Liver (tissue), 9 donors: ENCODE data around the gene CTAGE9. TPM values are rescaled to one million over a fixed set of nuclear protein-coding genes. Genes with fewer than 3 reads are reported as not detected.
"Not testable (repeated sequence)": the region's sequence is repeated elsewhere in the genome, so short reads cannot be mapped to it uniquely, and the experiment has no call there.

Source experiments
- DNase-seq: peaks from one replicate; pipeline ENCODE4 v3.0.0-alpha.2; 2017; ENCODE audit warnings: low spot score
- H3K27ac ChIP-seq, 2 donors: one replicate each; pipeline ENCODE4 v1.7.0; 2013; ENCODE audit warnings: inconsistent platforms in 2 of 2, low read length in 2 of 2, control low read depth in 1 of 2, low read depth in 1 of 2, mild to moderate bottlenecking in 1 of 2
- H3K27me3 ChIP-seq, 4 donors: one replicate each; pipeline versions ENCODE4 v1.6.1 to v1.7.0; 2013; ENCODE audit warnings: low read length in 3 of 4, inconsistent platforms in 1 of 4, mild to moderate bottlenecking in 1 of 4, moderate library complexity in 1 of 4; ENCODE audit not compliant: control insufficient read depth in 4 of 4, insufficient read depth in 4 of 4
- H3K36me3 ChIP-seq, 4 donors: one replicate each; pipeline versions ENCODE4 v1.6.1 to v1.7.0; 2013; ENCODE audit warnings: low read length in 3 of 4, mild to moderate bottlenecking in 3 of 4, low read depth in 1 of 4, moderate library complexity in 1 of 4; ENCODE audit not compliant: control insufficient read depth in 4 of 4, insufficient read depth in 3 of 4
- H3K4me1 ChIP-seq, 4 donors: one replicate each; pipeline versions ENCODE4 v1.6.1 to v1.7.0; 2013; ENCODE audit warnings: low read length in 3 of 4, mild to moderate bottlenecking in 3 of 4, moderate library complexity in 1 of 4; ENCODE audit not compliant: control insufficient read depth in 4 of 4, insufficient read depth in 4 of 4
- H3K4me3 ChIP-seq, 3 donors: one replicate each; pipeline versions ENCODE4 v1.6.1 to v1.7.0; 2013; ENCODE audit warnings: low read length in 3 of 3, control low read depth in 1 of 3, low read depth in 1 of 3, mild to moderate bottlenecking in 1 of 3
- H3K9ac ChIP-seq, 2 donors: one replicate each; pipeline ENCODE4 v1.7.0; 2013; ENCODE audit warnings: low read length in 2 of 2, mild to moderate bottlenecking in 2 of 2, moderate library complexity in 2 of 2, control low read depth in 1 of 2, low read depth in 1 of 2
- H3K9me3 ChIP-seq, 4 donors: one replicate each; pipeline versions ENCODE4 v1.6.1 to v1.7.0; 2013; ENCODE audit warnings: low read length in 3 of 4; ENCODE audit not compliant: control insufficient read depth in 4 of 4
- ATF3 ChIP-seq: IDR thresholded peaks from 2 replicates; pipeline ENCODE4 v1.6.1; 2016; ENCODE audit warnings: antibody characterized with exemption
- FOXA1 ChIP-seq: IDR thresholded peaks from 2 replicates; pipeline ENCODE4 v1.6.1; 2016; ENCODE audit warnings: antibody characterized with exemption
- FOXA2 ChIP-seq: IDR thresholded peaks from 2 replicates; pipeline ENCODE4 v1.6.1; 2016; ENCODE audit warnings: antibody characterized with exemption
- GABPA ChIP-seq, 2 donors: IDR thresholded peaks in 1 of 2; conservative IDR thresholded peaks in 1 of 2; 2 replicates each; pipeline ENCODE4 v1.6.1; 2016; ENCODE audit warnings: antibody characterized with exemption in 2 of 2, mild to moderate bottlenecking in 1 of 2, moderate library complexity in 1 of 2
- HNF4A ChIP-seq, 2 donors: conservative IDR thresholded peaks; 2 replicates each; pipeline ENCODE4 v1.6.1; 2016; ENCODE audit warnings: antibody characterized with exemption in 2 of 2, mild to moderate bottlenecking in 2 of 2
- JUND ChIP-seq, 2 donors: IDR thresholded peaks; 2 replicates each; pipeline ENCODE4 v1.6.1; 2016; ENCODE audit warnings: antibody characterized with exemption in 2 of 2
- MAX ChIP-seq: IDR thresholded peaks from 2 replicates; pipeline ENCODE4 v1.6.1; 2016; ENCODE audit warnings: antibody characterized with exemption
- NR2F2 ChIP-seq: IDR thresholded peaks from 2 replicates; pipeline ENCODE4 v1.6.1; 2016; ENCODE audit warnings: antibody characterized with exemption
- REST ChIP-seq: IDR thresholded peaks from 2 replicates; pipeline ENCODE4 v1.6.1; 2016; ENCODE audit warnings: antibody characterized with exemption, mild to moderate bottlenecking
- RXRA ChIP-seq, 2 donors: IDR thresholded peaks; 2 replicates each; pipeline ENCODE4 v1.6.1; 2017 to 2018; ENCODE audit warnings: antibody characterized with exemption in 2 of 2, mild to moderate bottlenecking in 1 of 2
- SP1 ChIP-seq: IDR thresholded peaks from 2 replicates; pipeline ENCODE4 v1.6.1; 2018; ENCODE audit warnings: antibody characterized with exemption, mild to moderate bottlenecking
- TAF1 ChIP-seq: conservative IDR thresholded peaks from 2 replicates; pipeline ENCODE4 v1.6.1; 2016; ENCODE audit warnings: antibody characterized with exemption, mild to moderate bottlenecking
- YY1 ChIP-seq: IDR thresholded peaks from 2 replicates; pipeline ENCODE4 v1.6.1; 2016; ENCODE audit warnings: antibody characterized with exemption, mild to moderate bottlenecking
- WGBS: extraction: QIAGEN DNeasy Blood & Tissue Kit; methylation state at CpG from one replicate; pipeline ENCODE4 v1.1.7; 2013; 5-methylcytosine and 5-hydroxymethylcytosine counted together
- polyA plus RNA-seq, 2 donors: library from polyadenylated mRNA; stranded (reverse) in 1 of 2; unstranded in 1 of 2; fragments of 200-250 nt in 1 of 2; fragments of >200 nt in 1 of 2; fragmentation: Nextera tagmentation in 1 of 2; extraction: Ambion mirVana in 1 of 2; gene quantifications; one replicate each; pipeline versions ENCODE4 v1.2.1 to v1.2.3, GENCODE V29; 2013 to 2015
- total RNA-seq, 2 donors: library from RNA; depleted of rRNA; stranded (reverse); fragments of >200 nt; gene quantifications; one replicate each; pipeline ENCODE4 v1.2.3, GENCODE V29; 2014
- TF ChIP-seq, protein P1 (sequence below): IDR thresholded peaks from 2 replicates; pipeline ENCODE4 v1.6.1; 2016; ENCODE audit warnings: antibody characterized with exemption
- donor health status: healthy.
- donor health status: healthy.
- donor health status: healthy.
- donor health status: healthy.
- donor health status: healthy.

The CTAGE9 gene
- total and polyA plus RNA-seq, 4 donors: not detected

DNA sequence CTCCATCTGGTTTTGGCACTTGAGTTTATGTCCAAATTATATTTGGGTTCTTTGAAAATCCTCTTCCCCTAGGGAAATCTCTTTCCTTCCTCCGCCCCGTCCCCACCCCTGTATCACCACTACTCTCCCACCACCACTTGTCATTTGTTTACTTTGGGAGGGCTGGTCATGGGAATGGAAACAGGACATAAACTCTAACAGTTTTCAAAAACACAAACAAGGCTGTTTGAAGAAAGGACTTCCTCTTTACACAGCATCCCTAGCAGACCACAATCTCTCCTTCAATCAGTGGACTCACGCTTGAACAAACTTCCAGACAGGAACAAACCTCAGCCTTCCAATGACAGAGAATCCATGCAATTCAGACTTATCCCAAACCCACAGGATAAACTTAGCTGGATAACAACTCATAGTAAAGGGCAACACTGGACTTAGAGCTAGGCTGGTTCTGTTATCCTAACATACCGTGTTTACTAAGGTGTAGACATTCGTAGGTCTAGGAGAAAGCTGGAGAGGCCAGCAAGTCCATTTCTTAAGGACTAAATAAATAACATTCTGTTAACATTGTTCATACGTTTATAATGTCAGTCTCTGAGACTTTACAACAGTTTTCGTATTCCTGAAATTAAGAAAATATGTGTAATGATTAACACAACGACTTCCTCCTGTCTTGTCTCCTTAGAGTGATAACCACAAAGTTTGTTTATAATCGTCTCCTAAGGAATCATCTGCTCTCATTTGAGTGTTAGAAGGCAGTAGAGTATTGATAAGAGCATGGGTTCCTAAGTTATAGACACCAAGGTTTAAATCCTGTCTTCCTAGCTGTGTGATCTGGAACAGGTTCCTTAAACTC is 44.1 kb upstream of the CTAGE9 start:
- Histone ChIP-seq H3K9me3 (no peaks in the 10 kb centered on the region), H3K4me3 (no peak overlapping the region), H3K4me1 (no peaks in the 10 kb centered on the region), H3K27ac (no peak overlapping the region), H3K36me3 (no peaks in the 10 kb centered on the region), H3K27me3 (no peaks in the 10 kb centered on the region), H3K9ac (no peak overlapping the region)
- TF ChIP-seq NR2F2 (no peak), ATF3 (no peak)
- TF ChIP-seq, protein P1, sequence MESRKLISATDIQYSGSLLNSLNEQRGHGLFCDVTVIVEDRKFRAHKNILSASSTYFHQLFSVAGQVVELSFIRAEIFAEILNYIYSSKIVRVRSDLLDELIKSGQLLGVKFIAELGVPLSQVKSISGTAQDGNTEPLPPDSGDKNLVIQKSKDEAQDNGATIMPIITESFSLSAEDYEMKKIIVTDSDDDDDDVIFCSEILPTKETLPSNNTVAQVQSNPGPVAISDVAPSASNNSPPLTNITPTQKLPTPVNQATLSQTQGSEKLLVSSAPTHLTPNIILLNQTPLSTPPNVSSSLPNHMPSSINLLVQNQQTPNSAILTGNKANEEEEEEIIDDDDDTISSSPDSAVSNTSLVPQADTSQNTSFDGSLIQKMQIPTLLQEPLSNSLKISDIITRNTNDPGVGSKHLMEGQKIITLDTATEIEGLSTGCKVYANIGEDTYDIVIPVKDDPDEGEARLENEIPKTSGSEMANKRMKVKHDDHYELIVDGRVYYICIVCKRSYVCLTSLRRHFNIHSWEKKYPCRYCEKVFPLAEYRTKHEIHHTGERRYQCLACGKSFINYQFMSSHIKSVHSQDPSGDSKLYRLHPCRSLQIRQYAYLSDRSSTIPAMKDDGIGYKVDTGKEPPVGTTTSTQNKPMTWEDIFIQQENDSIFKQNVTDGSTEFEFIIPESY: no peak
- WGBS: 58% methylated on average over 9 of the region's 9 CpGs
- no peak for DNase-seq

DNA sequence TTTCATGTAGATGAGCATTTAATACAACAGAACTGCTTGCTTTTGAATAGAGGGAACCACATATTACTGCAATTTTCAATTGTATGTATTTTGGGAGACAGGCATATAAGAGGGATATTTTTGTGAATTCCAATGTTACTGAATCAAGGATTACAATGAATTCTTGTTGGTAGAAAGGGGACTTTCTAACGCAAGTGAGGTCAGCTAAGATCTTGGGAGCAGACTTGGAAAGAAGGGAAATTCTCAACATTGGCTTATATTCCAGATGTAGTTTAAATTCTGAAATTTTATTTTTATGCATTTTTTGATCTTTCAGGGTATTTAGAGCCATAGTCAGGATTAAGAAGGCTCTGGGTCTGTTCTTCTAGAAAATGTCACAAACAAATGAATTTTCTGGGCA is 43.3 kb upstream of the CTAGE9 start:
- TF ChIP-seq RXRA (IDR thresholded peaks at IDR 0.05) (no peak), REST (no peak), GABPA (IDR thresholded peaks at IDR 0.05 in 1 of 2, conservative IDR thresholded peaks at IDR 0.05 in 1 of 2) (no peak), HNF4A (conservative IDR thresholded peaks at IDR 0.05) (no peak), FOXA1 (no peak), YY1 (no peak), SP1 (no peak), NR2F2 (no peak), JUND (IDR thresholded peaks at IDR 0.05) (no peak), FOXA2 (no peak), TAF1 (no peak), MAX (no peak)
- TF ChIP-seq, protein P1: no peak
- Histone ChIP-seq H3K9ac (no peak overlapping the region), H3K36me3 (no peaks in the 10 kb centered on the region), H3K9me3 (no peaks in the 10 kb centered on the region), H3K27me3 (no peaks in the 10 kb centered on the region), H3K27ac (no peak overlapping the region), H3K4me3 (no peak overlapping the region), H3K4me1 (no peaks in the 10 kb centered on the region)
- DNase-seq: no peak
- WGBS: 94% methylated on average over 1 of the region's 1 CpG

DNA sequence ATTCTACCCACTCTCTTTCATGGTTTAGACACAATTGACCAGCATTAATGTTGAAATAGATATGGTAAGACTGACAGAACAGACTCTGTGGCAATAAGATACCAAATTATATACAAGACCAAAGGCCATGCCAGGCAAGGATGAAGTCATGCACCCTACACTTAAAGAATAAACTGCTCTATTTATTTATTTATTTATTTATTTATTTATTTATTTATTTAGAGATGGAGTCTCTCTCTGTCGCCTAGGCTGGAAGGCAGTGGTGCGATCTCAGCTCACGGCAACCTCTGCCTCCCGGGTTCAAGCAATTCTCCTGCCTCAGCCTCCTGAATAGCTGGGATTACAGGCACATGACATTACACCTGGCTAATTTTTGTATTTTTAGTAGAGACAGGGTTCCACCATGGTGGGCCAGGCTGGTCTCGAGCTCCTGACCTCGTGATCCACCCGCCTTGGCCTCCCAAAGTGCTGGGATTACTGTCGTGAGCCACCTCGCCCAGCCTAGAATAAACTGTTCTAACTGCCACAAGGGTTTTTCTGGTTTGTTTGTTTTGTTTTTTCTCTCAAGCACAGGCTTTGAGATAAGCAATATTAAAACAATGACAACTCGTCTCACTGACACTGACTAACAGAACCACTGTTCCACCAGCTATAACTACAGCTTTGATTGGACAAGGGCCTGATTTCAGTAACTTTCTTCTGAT is 40.3 kb upstream of the CTAGE9 start:
- H3K9me3 ChIP-seq, DNase-seq, H3K9ac ChIP-seq, H3K4me3 ChIP-seq, H3K36me3 ChIP-seq, H3K27me3 ChIP-seq, H3K27ac ChIP-seq, H3K4me1 ChIP-seq: not testable (repeated sequence)
- WGBS: 83% methylated on average over 10 of the region's 10 CpGs
